GM06990 (cell line): Measurements from ENCODE around the gene HOXD12.

Experiments
- DNase-seq: peaks from one replicate; pipeline ENCODE4 v3.0.0-alpha.2; 2011; ENCODE audit not compliant: insufficient read length; ENCODE audit errors: extremely low read depth
- H3K27me3 ChIP-seq: replicated peaks from 2 replicates; pipeline ENCODE4 v1.6.0; 2011; ENCODE audit warnings: low read length; ENCODE audit not compliant: control insufficient read depth, insufficient read depth
- H3K36me3 ChIP-seq: 2 replicates; pipeline ENCODE4 v1.5.1; 2011; ENCODE audit warnings: low read length; ENCODE audit not compliant: control insufficient read depth, insufficient read depth
- H3K4me3 ChIP-seq: replicated peaks from 2 replicates; pipeline ENCODE4 v1.5.1; 2011; ENCODE audit warnings: low read depth, mild to moderate bottlenecking, control low read depth, low read length
- CTCF ChIP-seq: IDR thresholded peaks from 2 replicates; pipeline ENCODE4 v1.5.1; 2011; ENCODE audit warnings: low read length, control low read depth, mild to moderate bottlenecking, inconsistent platforms; ENCODE audit not compliant: insufficient read depth, poor library complexity, severe bottlenecking

HOXD12 gene

DNA sequence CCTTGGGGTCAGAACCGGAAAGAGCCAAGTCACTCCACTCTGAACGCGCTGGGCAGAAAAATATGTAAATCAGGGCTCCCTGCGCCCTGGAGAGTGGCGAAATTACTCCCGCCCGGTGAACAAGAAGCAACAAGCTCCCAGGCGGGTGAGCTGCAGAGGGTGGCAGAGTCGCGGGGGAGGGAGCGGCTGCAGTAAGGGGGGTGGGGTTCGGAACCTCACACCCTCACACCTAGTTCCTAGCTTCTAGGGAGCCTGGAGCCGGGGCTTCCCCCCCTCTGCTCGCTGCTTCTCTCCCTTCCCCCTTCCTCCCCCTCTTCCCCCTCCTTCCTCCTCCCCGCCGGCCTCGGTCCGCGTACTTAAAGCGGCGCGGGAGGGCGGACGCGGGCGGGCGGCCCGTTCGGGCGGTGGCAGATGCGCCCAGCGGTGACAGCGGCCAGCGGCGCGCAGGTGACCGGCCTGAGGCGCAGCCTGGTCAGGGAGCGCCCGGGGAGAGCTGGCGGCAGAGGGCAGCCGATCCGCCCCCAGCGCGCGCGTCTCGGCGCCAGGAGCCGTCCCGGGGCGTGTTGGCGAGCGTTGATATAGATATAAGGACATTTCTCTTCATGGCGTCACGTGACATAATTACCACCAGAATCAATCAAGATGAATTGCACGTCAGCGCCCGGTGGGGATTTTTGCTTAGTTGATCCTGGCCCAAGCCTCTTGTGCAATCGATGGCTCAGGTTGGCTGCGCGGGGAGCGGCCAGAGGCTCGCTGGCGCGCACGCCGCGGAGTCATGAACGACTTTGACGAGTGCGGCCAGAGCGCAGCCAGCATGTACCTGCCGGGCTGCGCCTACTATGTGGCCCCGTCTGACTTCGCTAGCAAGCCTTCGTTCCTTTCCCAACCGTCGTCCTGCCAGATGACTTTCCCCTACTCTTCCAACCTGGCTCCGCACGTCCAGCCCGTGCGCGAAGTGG, 7.3 kb downstream of the HOXD12 start, which contains the start of gene HOXD11:
Gene HOXD11, plus strand, starts transcription at position 700 of the 959 bp plus-strand sequence. Its CDS starts 76 bp downstream, at position 776.
- no peak within 1 kb of the TSS for H3K4me3 ChIP-seq
- TF ChIP-seq CTCF: no peak
- H3K36me3 ChIP-seq: no peaks in the 10 kb centered on the region
- DNase-seq: no peak
- peaks cover 1% of the 10 kb centered on the region; the same call in 1 of the 2 replicates for H3K27me3 ChIP-seq

DNA sequence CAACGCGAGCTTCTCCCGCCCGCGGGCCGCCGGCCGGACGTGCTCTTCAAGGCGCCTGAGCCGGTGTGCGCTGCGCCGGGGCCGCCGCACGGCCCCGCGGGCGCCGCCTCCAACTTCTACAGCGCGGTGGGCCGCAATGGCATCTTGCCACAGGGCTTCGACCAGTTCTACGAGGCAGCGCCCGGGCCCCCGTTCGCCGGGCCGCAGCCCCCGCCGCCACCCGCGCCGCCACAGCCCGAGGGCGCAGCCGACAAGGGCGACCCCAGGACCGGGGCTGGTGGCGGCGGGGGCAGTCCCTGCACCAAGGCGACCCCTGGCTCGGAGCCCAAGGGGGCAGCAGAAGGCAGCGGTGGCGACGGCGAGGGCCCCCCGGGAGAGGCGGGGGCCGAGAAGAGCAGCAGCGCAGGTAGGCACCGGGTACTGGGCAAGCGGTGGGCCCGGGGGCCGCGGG, 8.2 kb downstream of the HOXD12 start:
- Histone ChIP-seq H3K36me3 (no peaks in the 10 kb centered on the region), H3K27me3 (peaks cover 3% of the 10 kb centered on the region), H3K4me3 (no peak overlapping the region)
- DNase-seq: no peak
- no peak for TF ChIP-seq CTCF

DNA sequence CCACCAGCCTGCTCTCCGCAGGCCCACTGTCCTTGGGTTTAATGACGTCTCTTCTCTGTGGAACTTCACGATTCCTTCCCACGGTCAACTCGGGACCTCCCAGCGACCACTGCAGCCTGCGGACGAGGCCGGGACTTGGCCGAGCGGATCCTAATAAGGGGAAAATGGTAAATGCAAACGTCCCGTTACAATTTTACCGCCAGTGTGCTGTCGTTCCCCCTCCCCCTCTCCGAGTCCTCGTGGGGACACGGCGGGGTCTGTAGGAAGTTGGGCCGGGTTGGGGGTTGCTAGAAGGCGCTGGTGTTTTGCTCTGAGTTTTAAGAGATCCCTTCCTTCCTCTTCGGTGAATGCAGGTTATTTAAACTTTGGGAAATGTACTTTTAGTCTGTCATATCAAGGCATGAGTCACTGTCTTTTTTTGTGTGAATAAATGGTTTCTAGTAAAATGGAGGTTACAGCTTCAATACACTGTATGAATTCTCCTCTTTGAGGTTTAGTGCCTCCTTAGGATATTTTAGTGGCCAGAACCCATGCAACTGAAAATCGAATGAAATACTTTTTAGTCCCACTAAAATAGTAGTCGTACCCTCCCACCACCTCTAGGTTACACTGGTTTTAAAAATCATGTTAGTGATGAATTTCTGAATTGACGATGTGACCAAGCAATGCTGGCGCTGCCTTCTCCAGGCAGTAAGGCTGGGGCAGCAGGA, 9.8 kb downstream of the HOXD12 start:
- TF ChIP-seq CTCF: no peak
- peaks cover 3% of the 10 kb centered on the region for H3K27me3 ChIP-seq
- DNase-seq: no peak
- no peaks in the 10 kb centered on the region for H3K36me3 ChIP-seq
- H3K4me3 ChIP-seq: no peak overlapping the region

GRCh38 chr2:176109946-176110345, 10.4 kb downstream of the HOXD12 start:
- no peak for TF ChIP-seq CTCF
- Histone ChIP-seq H3K36me3 (no peaks in the 10 kb centered on the region), H3K27me3 (peaks cover 3% of the 10 kb centered on the region), H3K4me3 (no peak overlapping the region)
- no peak for DNase-seq

- H3K4me3 ChIP-seq: no peak overlapping the region
- no peaks in the 10 kb centered on the region for H3K36me3 ChIP-seq
- TF ChIP-seq CTCF: no peak
These were observed 11.1 kb downstream of the HOXD12 start for GRCh38 chr2:176110415-176111308.

More at GRCh38 chr2:176110415-176111308, 11.1 kb downstream of the HOXD12 start:
- no peak for DNase-seq
- peaks cover 3% of the 10 kb centered on the region for H3K27me3 ChIP-seq
